ENCODE results near the gene ANO6. TPM values are rescaled to one million over a fixed set of nuclear protein-coding genes. Genes with fewer than 3 reads are reported as not detected.
A peak's percentile ranks its signal among the peaks of the same experiment; 100 is the strongest.
"Not testable (repeated sequence)": the region's sequence is repeated elsewhere in the genome, so short reads cannot be mapped to it uniquely, and the experiment has no call there.

ANO6 gene
- total RNA-seq, 4 donors from 2014 or later: 16.9 to 23.0 (median 20.4) TPM

DNA sequence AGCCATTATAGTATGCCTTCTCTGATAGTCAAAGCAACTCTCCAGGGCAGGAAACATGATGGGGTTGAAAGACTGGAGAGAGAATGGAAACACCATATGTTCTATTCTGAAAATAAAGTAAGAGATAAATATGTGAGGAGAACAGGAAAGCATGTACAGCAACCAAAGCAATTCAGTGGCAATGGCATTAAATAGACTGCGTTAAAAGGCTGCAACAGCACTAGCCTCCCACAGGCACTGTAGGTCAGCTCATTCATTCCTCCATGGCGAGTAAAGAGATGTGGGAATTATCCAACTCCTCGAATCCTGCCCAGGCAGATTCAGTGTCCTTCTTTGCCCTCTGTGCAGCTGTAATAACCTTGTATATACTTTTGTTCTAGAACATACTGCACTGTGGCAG, 43.8 kb downstream of the ANO6 start:
- in situ Hi-C loops (cut with MboI; ENCODE audit: low pct_ligation_motif_present in 1 of 4, low pct_unique_long_range_greater_than_20kb in 1 of 4, low sequenced_read_pairs in 3 of 4): no loop called here
- intact Hi-C loops (cut with DNase I; ENCODE audit: low total_unique reads): no loop called here
- H3K36me3 ChIP-seq: no peaks in the 10 kb centered on the region
- H3K27me3 ChIP-seq: no peaks in the 10 kb centered on the region
- H3K4me3 ChIP-seq: no peak overlapping the region
- H3K9me3 ChIP-seq: no peaks in the 10 kb centered on the region
- TF ChIP-seq POLR2A (IDR thresholded peaks at IDR 0.05) (no peak), POLR2AphosphoS5 (IDR thresholded peaks at IDR 0.05) (no peak), CTCF (IDR thresholded peaks at IDR 0.05) (no peak), EP300 (IDR thresholded peaks at IDR 0.05; ENCODE audit: low read depth) (no peak)
- 9 to 45% methylated on average over 1 to 3 of the region's 3 CpGs for WGBS, 2 donors (ENCODE audit: low coverage in 1 of 2)
- no peak for DNase-seq
- H3K4me1 ChIP-seq: peaks cover 12 to 28% (median 17%) of the 10 kb centered on the region in 4 donors
- H3K27ac ChIP-seq: peak overlapping the region in 3 of 4 donors; percentile 10 to 31 (median 18)

DNA sequence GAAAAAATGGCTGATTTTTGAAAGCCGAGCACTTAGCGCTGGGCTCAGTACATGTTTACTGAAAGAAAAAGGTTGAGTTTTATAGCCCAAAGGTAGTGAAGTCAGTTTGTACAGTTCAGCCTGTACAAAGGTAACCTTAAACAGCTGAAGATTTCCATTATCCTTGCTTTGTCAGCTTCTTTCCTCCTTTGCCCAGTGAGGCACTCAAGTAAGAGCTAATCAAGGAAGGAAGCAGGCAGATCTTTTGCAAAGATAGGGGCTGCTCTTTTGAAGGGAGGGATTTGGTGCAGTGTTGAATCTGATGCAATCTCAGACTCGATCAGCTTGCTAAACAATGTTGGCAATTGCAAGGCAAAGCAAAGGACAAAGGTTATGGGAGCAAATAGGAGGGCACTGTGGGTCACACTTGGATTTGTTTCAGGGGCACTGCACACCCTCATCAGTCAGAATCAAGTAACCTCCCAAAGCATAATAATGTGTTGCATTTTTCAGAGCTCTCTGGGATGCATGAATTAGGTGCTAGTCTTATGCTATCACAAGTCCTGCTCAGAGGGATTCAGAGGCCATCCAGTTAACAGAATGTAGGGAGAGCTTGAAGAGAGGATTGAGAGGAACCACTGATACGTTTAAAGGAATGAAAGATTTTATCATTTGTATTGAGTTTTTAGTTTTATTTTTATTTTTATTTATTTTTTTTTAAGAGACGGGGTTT, 44.4 kb downstream of the ANO6 start:
- TF ChIP-seq POLR2A (IDR thresholded peaks at IDR 0.05): no peak
- no peak for TF ChIP-seq EP300 (IDR thresholded peaks at IDR 0.05; ENCODE audit: low read depth)
- TF ChIP-seq CTCF (IDR thresholded peaks at IDR 0.05): no peak
- peak in 1 of 3 donors; percentile 4 for TF ChIP-seq POLR2AphosphoS5 (IDR thresholded peaks at IDR 0.05)
- Histone ChIP-seq H3K9me3 (no peaks in the 10 kb centered on the region), H3K27me3 (no peaks in the 10 kb centered on the region), H3K36me3 (no peaks in the 10 kb centered on the region), H3K27ac (peak overlapping the region in 3 of 4 donors; percentile 10 to 31 (median 18)), H3K4me1 (peaks cover 12 to 28% (median 17%) of the 10 kb centered on the region in 4 donors), H3K4me3 (no peak overlapping the region)
- in situ Hi-C loops (cut with MboI; ENCODE audit: low pct_ligation_motif_present in 1 of 4, low pct_unique_long_range_greater_than_20kb in 1 of 4, low sequenced_read_pairs in 3 of 4): no loop called here
- no peak for DNase-seq
- intact Hi-C loops (cut with DNase I; ENCODE audit: low total_unique reads): no loop called here
- WGBS, 2 donors (ENCODE audit: low coverage in 1 of 2): 58 to 63% methylated on average over 4 to 5 of the region's 5 CpGs

- no peaks in the 10 kb centered on the region for H3K36me3 ChIP-seq
- H3K4me1 ChIP-seq: peaks cover 12 to 28% (median 17%) of the 10 kb centered on the region in 4 donors
- H3K9me3 ChIP-seq: no peaks in the 10 kb centered on the region
- H3K27ac ChIP-seq: no peak overlapping the region
- intact Hi-C loops (cut with DNase I; ENCODE audit: low total_unique reads) (no loop called here), in situ Hi-C loops (cut with MboI; ENCODE audit: low pct_ligation_motif_present in 1 of 4, low pct_unique_long_range_greater_than_20kb in 1 of 4, low sequenced_read_pairs in 3 of 4) (no loop called here)
- no peak for DNase-seq
- WGBS, 2 donors (ENCODE audit: low coverage in 1 of 2): 95 to 100% methylated on average over 4 of the region's 4 CpGs
- H3K27me3 ChIP-seq: no peaks in the 10 kb centered on the region
- no peak overlapping the region for H3K4me3 ChIP-seq
- TF ChIP-seq CTCF (IDR thresholded peaks at IDR 0.05) (no peak), POLR2AphosphoS5 (IDR thresholded peaks at IDR 0.05) (no peak), POLR2A (IDR thresholded peaks at IDR 0.05) (no peak), EP300 (IDR thresholded peaks at IDR 0.05; ENCODE audit: low read depth) (no peak)
Measured at GRCh38 chr12:45260854-45261253, 45.0 kb downstream of the ANO6 start.

- DNase-seq; H3K9me3 ChIP-seq; H3K4me3 ChIP-seq; in situ Hi-C loops (cut with MboI; ENCODE audit: low pct_ligation_motif_present in 1 of 4, low pct_unique_long_range_greater_than_20kb in 1 of 4, low sequenced_read_pairs in 3 of 4); H3K36me3 ChIP-seq; intact Hi-C loops (cut with DNase I; ENCODE audit: low total_unique reads); H3K27me3 ChIP-seq; H3K27ac ChIP-seq: not testable (repeated sequence)
- peaks cover 12 to 21% (median 16%) of the 10 kb centered on the region in 4 donors for H3K4me1 ChIP-seq
- 96 to 98% methylated on average over 8 of the region's 8 CpGs for WGBS, 2 donors (ENCODE audit: low coverage in 1 of 2)
Measured at GRCh38 chr12:45262185-45262584, 46.3 kb downstream of the ANO6 start.
